Spleen (tissue), 7 donors: ENCODE results near the gene LALBA.

Source experiments
- POLR2A ChIP-seq, 3 donors: fragments of 450-650 bp; IDR thresholded peaks; one replicate each; pipeline ENCODE4 v1.5.1; 2017; ENCODE audit warnings: antibody characterized with exemption in 3 of 3, mild to moderate bottlenecking in 1 of 3
- TF ChIP-seq, protein P1 (sequence below), 11 experiments: fragments of 200-600 bp in 7 of 11; fragments of 450-650 bp in 4 of 11; sonication (generic) in 4 of 11; IDR thresholded peaks in 8 of 11; conservative IDR thresholded peaks in 3 of 11; 1 replicate in 7 of 11; 2 replicates in 4 of 11; pipeline versions ENCODE4 v1.4.0 to v1.8.0; 2016 to 2021; ENCODE audit warnings: antibody characterized with exemption in 11 of 11, inconsistent platforms in 4 of 11, mild to moderate bottlenecking in 1 of 11
- donor health status: DM: no; HTN: no; CAD: no; lungs with moderate emphysema.
- donor health status: DM: no; HTN: no; CAD: no.
- donor health status: DM: no; HTN: no; CAD: no.

DNA sequence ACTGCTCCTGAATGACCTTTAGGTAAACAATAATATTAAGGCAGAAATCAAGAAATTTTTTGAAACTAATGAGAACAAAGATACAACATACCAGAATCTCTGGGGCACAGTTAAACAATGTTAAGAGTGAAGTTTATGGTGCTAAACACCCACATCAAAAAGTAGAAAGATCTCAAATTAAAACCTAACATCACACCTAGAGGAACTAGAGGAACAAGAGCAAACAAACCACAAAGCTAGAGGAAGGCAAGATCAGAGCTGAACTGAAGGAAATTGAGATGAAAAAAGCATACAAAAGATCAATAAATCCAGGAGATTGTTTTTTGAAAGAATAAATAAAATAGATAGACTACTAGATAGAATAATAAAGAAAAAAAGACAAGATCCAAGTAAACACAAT, 37.2 kb downstream of the LALBA start:
- TF ChIP-seq, protein P1, sequence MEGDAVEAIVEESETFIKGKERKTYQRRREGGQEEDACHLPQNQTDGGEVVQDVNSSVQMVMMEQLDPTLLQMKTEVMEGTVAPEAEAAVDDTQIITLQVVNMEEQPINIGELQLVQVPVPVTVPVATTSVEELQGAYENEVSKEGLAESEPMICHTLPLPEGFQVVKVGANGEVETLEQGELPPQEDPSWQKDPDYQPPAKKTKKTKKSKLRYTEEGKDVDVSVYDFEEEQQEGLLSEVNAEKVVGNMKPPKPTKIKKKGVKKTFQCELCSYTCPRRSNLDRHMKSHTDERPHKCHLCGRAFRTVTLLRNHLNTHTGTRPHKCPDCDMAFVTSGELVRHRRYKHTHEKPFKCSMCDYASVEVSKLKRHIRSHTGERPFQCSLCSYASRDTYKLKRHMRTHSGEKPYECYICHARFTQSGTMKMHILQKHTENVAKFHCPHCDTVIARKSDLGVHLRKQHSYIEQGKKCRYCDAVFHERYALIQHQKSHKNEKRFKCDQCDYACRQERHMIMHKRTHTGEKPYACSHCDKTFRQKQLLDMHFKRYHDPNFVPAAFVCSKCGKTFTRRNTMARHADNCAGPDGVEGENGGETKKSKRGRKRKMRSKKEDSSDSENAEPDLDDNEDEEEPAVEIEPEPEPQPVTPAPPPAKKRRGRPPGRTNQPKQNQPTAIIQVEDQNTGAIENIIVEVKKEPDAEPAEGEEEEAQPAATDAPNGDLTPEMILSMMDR (IDR thresholded peaks at IDR 0.05 in 8 of 11, conservative IDR thresholded peaks at IDR 0.05 in 3 of 11), result no peak
- no peak for TF ChIP-seq POLR2A (IDR thresholded peaks at IDR 0.05)
